ENCODE results near the gene DCAF17.

Gene DCAF17

GRCh38 chr2:171391532-171391931, 42.5 kb upstream of the DCAF17 start:
- H3K4me3 ChIP-seq (replicated peaks in 1 of 2; ENCODE audit: low read depth in 2 of 2, low read length in 2 of 2), result no peak overlapping the region
- TF ChIP-seq CTCF (IDR thresholded peaks at IDR 0.05; ENCODE audit: low read depth, low read length), result no peak
- no peak for DNase-seq (ENCODE audit: low read depth in 2 of 2)

- no peak for DNase-seq (ENCODE audit: low read depth in 2 of 2)
- TF ChIP-seq CTCF (IDR thresholded peaks at IDR 0.05; ENCODE audit: low read depth, low read length), result no peak
- no peak overlapping the region for H3K4me3 ChIP-seq (replicated peaks in 1 of 2; ENCODE audit: low read depth in 2 of 2, low read length in 2 of 2)
These were observed 40.5 kb upstream of the DCAF17 start for GRCh38 chr2:171393487-171393886.

GRCh38 chr2:171394164-171394740, 39.8 kb upstream of the DCAF17 start:
- no peak for TF ChIP-seq CTCF (IDR thresholded peaks at IDR 0.05; ENCODE audit: low read depth, low read length)
- peak in 1 of 2 donors; percentile 18 for DNase-seq (ENCODE audit: low read depth in 2 of 2)
- no peak overlapping the region for H3K4me3 ChIP-seq (replicated peaks in 1 of 2; ENCODE audit: low read depth in 2 of 2, low read length in 2 of 2)

- no peak for TF ChIP-seq CTCF (IDR thresholded peaks at IDR 0.05; ENCODE audit: low read depth, low read length)
- no peak for DNase-seq (ENCODE audit: low read depth in 2 of 2)
- H3K4me3 ChIP-seq (replicated peaks in 1 of 2; ENCODE audit: low read depth in 2 of 2, low read length in 2 of 2), result no peak overlapping the region
These were observed 34.7 kb upstream of the DCAF17 start for GRCh38 chr2:171399292-171399691.

- no peak for DNase-seq (ENCODE audit: low read depth in 2 of 2)
- no peak overlapping the region for H3K4me3 ChIP-seq (replicated peaks in 1 of 2; ENCODE audit: low read depth in 2 of 2, low read length in 2 of 2)
- no peak for TF ChIP-seq CTCF (IDR thresholded peaks at IDR 0.05; ENCODE audit: low read depth, low read length)
These were observed 33.6 kb upstream of the DCAF17 start for GRCh38 chr2:171400395-171400794.

GRCh38 chr2:171401947-171402346, 32.1 kb upstream of the DCAF17 start:
- H3K4me3 ChIP-seq (replicated peaks in 1 of 2; ENCODE audit: low read depth in 2 of 2, low read length in 2 of 2), result no peak overlapping the region
- no peak for DNase-seq (ENCODE audit: low read depth in 2 of 2)
- no peak for TF ChIP-seq CTCF (IDR thresholded peaks at IDR 0.05; ENCODE audit: low read depth, low read length)

Measured in cardiac fibroblast (primary cell).